IMR-90 (cell line): ENCODE results near the gene COL5A1. TPM values are rescaled to one million over a fixed set of nuclear protein-coding genes. Genes with fewer than 3 reads are reported as not detected.

ENCODE experiments used
- ATAC-seq: fragments of 200-7000 bp; cut with Tn5 transposase; 2 replicates; pipeline ENCODE4 v1.9.1; 2020; ENCODE audit warnings: low read depth, mild to moderate bottlenecking, moderate library complexity
- BruUV-seq: library from RNA; stranded (reverse); fragments of 400-500 nt; replicated peaks from 2 replicates; lab custom pipeline; 2021; lab: Mats Ljungman, UMichigan
- CTCF ChIA-PET: fragments of 300-600 bp; formaldehyde crosslinking; extraction: SDS; loops from one replicate; lab custom pipeline; 2021; ENCODE audit warnings: antibody characterized with exemption; lab: Yijun Ruan, JAX
- POLR2A ChIA-PET: fragments of 300-600 bp; sonication (Branson Sonifier 250); formaldehyde crosslinking; loops from one replicate; lab custom pipeline; 2022; ENCODE audit warnings: antibody characterized with exemption; ENCODE audit not compliant: unreplicated experiment; lab: Charles Lee
- DNase-seq: peaks from one replicate; pipeline ENCODE4 v3.0.0; 2013
- H2AFZ ChIP-seq: replicated peaks from 2 replicates; pipeline ENCODE3; 2013; ENCODE audit warnings: low read length, mild to moderate bottlenecking; ENCODE audit not compliant: poor library complexity
- H2AK5ac ChIP-seq: 2 replicates; pipeline ENCODE4 v1.6.1; 2013; ENCODE audit warnings: low read depth, low read length, inconsistent platforms
- H2AK9ac ChIP-seq: replicated peaks from 2 replicates; pipeline ENCODE3; 2013; ENCODE audit warnings: mild to moderate bottlenecking, low read depth, low read length, moderate library complexity; ENCODE audit not compliant: poor library complexity
- H2BK120ac ChIP-seq: 2 replicates; pipeline ENCODE4 v1.6.1; 2013; ENCODE audit warnings: low read depth, low read length, inconsistent platforms
- H2BK15ac ChIP-seq: 3 replicates; pipeline ENCODE4 v1.6.1; 2013; ENCODE audit warnings: low read depth, low read length, inconsistent platforms
- H2BK20ac ChIP-seq: 2 replicates; pipeline ENCODE4 v1.6.1; 2013; ENCODE audit warnings: low read depth, mild to moderate bottlenecking, inconsistent platforms, low read length, moderate library complexity
- H2BK5ac ChIP-seq: 2 replicates; pipeline ENCODE4 v1.6.1; 2013; ENCODE audit warnings: mild to moderate bottlenecking, low read depth, low read length, inconsistent platforms; ENCODE audit not compliant: poor library complexity, severe bottlenecking
- H3K14ac ChIP-seq: replicated peaks from 2 replicates; pipeline ENCODE4 v1.6.1; 2013; ENCODE audit warnings: low read depth, low read length, inconsistent platforms
- H3K18ac ChIP-seq: 2 replicates; pipeline ENCODE4 v1.6.1; 2013; ENCODE audit warnings: low read depth, low read length, control low read depth
- H3K23ac ChIP-seq: 2 replicates; pipeline ENCODE4 v1.6.1; 2013; ENCODE audit warnings: low read depth, low read length, inconsistent platforms
- H3K27ac ChIP-seq: 2 replicates; pipeline ENCODE4 v1.5.1; 2013; ENCODE audit warnings: mild to moderate bottlenecking, control low read depth, low read length; ENCODE audit not compliant: insufficient read depth
- H3K27me3 ChIP-seq: 2 replicates; pipeline ENCODE4 v1.6.1; 2013; ENCODE audit warnings: low read length; ENCODE audit not compliant: control insufficient read depth, insufficient read depth
- H3K36me3 ChIP-seq: 2 replicates; pipeline ENCODE4 v1.6.1; 2013; ENCODE audit warnings: low read length, mixed read lengths; ENCODE audit not compliant: control insufficient read depth, insufficient read depth
- H3K4ac ChIP-seq: 2 replicates; pipeline ENCODE4 v1.6.1; 2013; ENCODE audit warnings: low read depth, low read length, inconsistent platforms
- H3K4me1 ChIP-seq: 2 replicates; pipeline ENCODE4 v1.6.1; 2013; ENCODE audit warnings: low read length, mixed read lengths; ENCODE audit not compliant: control insufficient read depth, insufficient read depth
- H3K4me2 ChIP-seq: 2 replicates; pipeline ENCODE4 v1.6.1; 2013; ENCODE audit warnings: low read depth, mild to moderate bottlenecking, control low read depth, low read length, moderate library complexity
- H3K4me3 ChIP-seq: 2 replicates; pipeline ENCODE4 v1.5.1; 2013; ENCODE audit warnings: low read depth, mild to moderate bottlenecking, control low read depth, low read length, moderate library complexity; ENCODE audit not compliant: insufficient read depth
- H3K56ac ChIP-seq: 2 replicates; pipeline ENCODE4 v1.6.1; 2013; ENCODE audit warnings: low read length, inconsistent platforms; ENCODE audit not compliant: insufficient read depth; ENCODE audit errors: extremely low read depth
- H3K79me1 ChIP-seq, 2 experiments: 2 replicates each; pipeline ENCODE4 v1.6.1; 2013; ENCODE audit warnings: low read length in 2 of 2, inconsistent platforms in 1 of 2, low read depth in 1 of 2
- H3K9ac ChIP-seq: 2 replicates; pipeline ENCODE4 v1.6.1; 2013; ENCODE audit warnings: low read depth, low read length, control low read depth
- H3K9me1 ChIP-seq: 2 replicates; pipeline ENCODE4 v1.6.1; 2013; ENCODE audit warnings: low read length, inconsistent platforms; ENCODE audit not compliant: insufficient read depth
- H3K9me3 ChIP-seq: 2 replicates; pipeline ENCODE4 v1.6.1; 2013; ENCODE audit warnings: low read length; ENCODE audit not compliant: control insufficient read depth, insufficient read depth
- H4K20me1 ChIP-seq: 2 replicates; pipeline ENCODE4 v1.6.1; 2013; ENCODE audit warnings: low read length, inconsistent platforms; ENCODE audit not compliant: insufficient read depth
- H4K5ac ChIP-seq: 2 replicates; pipeline ENCODE4 v1.6.1; 2013; ENCODE audit warnings: mild to moderate bottlenecking, low read depth, low read length, control low read depth
- H4K8ac ChIP-seq, 2 experiments: 2 replicates each; pipeline ENCODE4 v1.6.1; 2013; ENCODE audit warnings: low read depth in 2 of 2, low read length in 2 of 2, control low read depth in 1 of 2, inconsistent platforms in 1 of 2
- H4K91ac ChIP-seq: 2 replicates; pipeline ENCODE4 v1.6.1; 2013; ENCODE audit warnings: low read depth, low read length, inconsistent platforms; ENCODE audit not compliant: insufficient read depth
- WGBS, 2 experiments: methylation state at CpG; one replicate each; pipeline versions ENCODE4 v1.1.5 to v1.1.7; 2013; ENCODE audit warnings: missing lambda C conversion rate in 2 of 2; ENCODE audit not compliant: insufficient read length in 1 of 2; ENCODE audit errors: extremely low coverage in 2 of 2; 5-methylcytosine and 5-hydroxymethylcytosine counted together
- dilution Hi-C: fragments of 300-500 bp; cut with HindIII; formaldehyde crosslinking; loops from one replicate; pipeline ENCODE4 v1.14.3; 2018; ENCODE audit warnings: low sequenced_read_pairs; ENCODE audit not compliant: unreplicated experiment
- in situ Hi-C: fragments of 300-500 bp; cut with MboI; formaldehyde crosslinking; loops from 3 replicates; pipeline ENCODE4 v1.14.3; 2019; ENCODE audit warnings: low sequenced_read_pairs, inconsistent platforms, mixed read lengths
- intact Hi-C: fragments of 100-400 bp; cut with micrococcal nuclease; formaldehyde crosslinking; loops from 2 replicates; pipeline ENCODE4 v1.10.0; 2022
- polyA plus RNA-seq, 3 experiments: library from polyadenylated mRNA; depleted of rRNA; stranded (reverse); fragments of >200 nt; gene quantifications; 2 replicates each; pipeline ENCODE4 v1.2.3, GENCODE V29; 2012; ENCODE audit warnings: low replicate concordance in 1 of 3
- total RNA-seq: library from RNA; depleted of rRNA; stranded (reverse); fragments of >200 nt; gene quantifications from 2 replicates; pipeline ENCODE4 v1.2.3, GENCODE V29; 2012
- TF ChIP-seq, protein P1 (sequence below): conservative IDR thresholded peaks from 2 replicates; pipeline ENCODE4 v1.5.1; 2012; ENCODE audit warnings: mild to moderate bottlenecking, low read depth, low read length, improper control_type of control experiment
- TF ChIP-seq, protein P2 (sequence below): fragments of 150-350 bp; IDR thresholded peaks from 2 replicates; pipeline ENCODE4 v1.6.1; 2017; ENCODE audit warnings: mild to moderate bottlenecking, antibody characterized with exemption, low read length, low read depth

COL5A1 gene
- total and polyA plus RNA-seq, 2 of the 4 experiments (the other 2 are of a cell fraction) = 19.2 to 173 TPM

DNA sequence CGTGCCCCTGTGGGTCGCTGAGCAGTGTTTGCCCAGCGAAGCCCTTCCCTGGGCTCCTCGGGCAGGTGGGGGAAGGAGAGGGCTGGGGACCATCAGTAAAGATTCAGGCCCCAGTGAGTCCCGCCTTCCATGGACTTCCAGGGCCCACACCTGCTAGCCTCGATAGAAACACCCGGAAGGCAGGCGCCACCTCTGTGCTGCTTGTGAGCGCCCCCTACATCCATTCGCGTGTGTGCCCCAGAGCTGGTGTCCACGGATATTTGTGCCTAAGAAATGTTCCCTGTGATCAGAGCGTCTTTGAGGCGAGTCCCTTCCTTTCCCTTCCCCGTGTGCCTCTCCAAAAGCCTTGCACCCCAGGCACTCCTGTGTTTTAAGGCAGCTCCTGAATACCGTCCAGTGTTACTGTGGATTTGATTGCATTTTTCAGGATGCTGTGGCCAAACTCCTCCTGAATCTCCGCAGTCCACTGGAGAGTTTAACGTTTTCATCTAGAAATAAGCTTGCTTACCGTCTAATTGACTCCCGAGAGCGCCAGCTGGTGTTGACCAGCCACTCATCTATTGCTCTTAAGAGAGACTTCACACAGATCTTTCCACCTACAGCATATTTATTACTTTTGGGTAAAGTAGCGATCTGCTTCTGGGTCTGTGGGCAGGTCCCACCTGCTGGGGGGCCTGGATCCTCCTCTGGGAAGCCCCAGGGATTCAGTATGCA lies 101.4 kb downstream of the COL5A1 start:
- ChIA-PET POLR2A (no interaction called here), CTCF (no interaction called here)
- Histone ChIP-seq H2BK120ac (no peak overlapping the region), H3K79me1 (peaks cover 14 to 75% of the 10 kb centered on the region in 2 experiments), H3K9me1 (peaks cover 18% of the 10 kb centered on the region), H4K8ac (no peak overlapping the region), H3K9me3 (no peaks in the 10 kb centered on the region), H3K56ac (no peak overlapping the region), H3K23ac (no peak overlapping the region), H4K20me1 (peaks cover 82% of the 10 kb centered on the region), H3K4ac (no peak overlapping the region), H3K9ac (no peak overlapping the region), H3K27me3 (no peaks in the 10 kb centered on the region), H3K14ac (no peak overlapping the region), H4K5ac (no peak overlapping the region), H2BK15ac (no peak overlapping the region), H3K4me3 (no peak overlapping the region), H2AK5ac (no peak overlapping the region), H2AK9ac (no peak overlapping the region), H2BK5ac (no peak overlapping the region), H3K27ac (no peak overlapping the region), H3K4me2 (no peak overlapping the region), H3K18ac (no peak overlapping the region), H4K91ac (no peak overlapping the region), H2BK20ac (no peak overlapping the region), H3K36me3 (peaks cover 88% of the 10 kb centered on the region), H2AFZ (no peak overlapping the region), H3K4me1 (no peaks in the 10 kb centered on the region)
- dilution Hi-C loops (no loop called here), in situ Hi-C loops (no loop called here), intact Hi-C loops (no loop called here)
- no TSS peak for BruUV-seq
- WGBS, 2 experiments = 81% methylated on average over 10 of the region's 22 CpGs; no CpG with 5 or more reads in 1 of the 2 experiments
- no peak for DNase-seq
- TF ChIP-seq, protein P1, sequence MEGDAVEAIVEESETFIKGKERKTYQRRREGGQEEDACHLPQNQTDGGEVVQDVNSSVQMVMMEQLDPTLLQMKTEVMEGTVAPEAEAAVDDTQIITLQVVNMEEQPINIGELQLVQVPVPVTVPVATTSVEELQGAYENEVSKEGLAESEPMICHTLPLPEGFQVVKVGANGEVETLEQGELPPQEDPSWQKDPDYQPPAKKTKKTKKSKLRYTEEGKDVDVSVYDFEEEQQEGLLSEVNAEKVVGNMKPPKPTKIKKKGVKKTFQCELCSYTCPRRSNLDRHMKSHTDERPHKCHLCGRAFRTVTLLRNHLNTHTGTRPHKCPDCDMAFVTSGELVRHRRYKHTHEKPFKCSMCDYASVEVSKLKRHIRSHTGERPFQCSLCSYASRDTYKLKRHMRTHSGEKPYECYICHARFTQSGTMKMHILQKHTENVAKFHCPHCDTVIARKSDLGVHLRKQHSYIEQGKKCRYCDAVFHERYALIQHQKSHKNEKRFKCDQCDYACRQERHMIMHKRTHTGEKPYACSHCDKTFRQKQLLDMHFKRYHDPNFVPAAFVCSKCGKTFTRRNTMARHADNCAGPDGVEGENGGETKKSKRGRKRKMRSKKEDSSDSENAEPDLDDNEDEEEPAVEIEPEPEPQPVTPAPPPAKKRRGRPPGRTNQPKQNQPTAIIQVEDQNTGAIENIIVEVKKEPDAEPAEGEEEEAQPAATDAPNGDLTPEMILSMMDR = 0 out of 2 replicates have a peak, but pooled peaks have one; percentile 4
- TF ChIP-seq, protein P2, sequence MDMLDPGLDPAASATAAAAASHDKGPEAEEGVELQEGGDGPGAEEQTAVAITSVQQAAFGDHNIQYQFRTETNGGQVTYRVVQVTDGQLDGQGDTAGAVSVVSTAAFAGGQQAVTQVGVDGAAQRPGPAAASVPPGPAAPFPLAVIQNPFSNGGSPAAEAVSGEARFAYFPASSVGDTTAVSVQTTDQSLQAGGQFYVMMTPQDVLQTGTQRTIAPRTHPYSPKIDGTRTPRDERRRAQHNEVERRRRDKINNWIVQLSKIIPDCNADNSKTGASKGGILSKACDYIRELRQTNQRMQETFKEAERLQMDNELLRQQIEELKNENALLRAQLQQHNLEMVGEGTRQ = no peak
- no peak for ATAC-seq
